H1 (cell line): Measurements from ENCODE around the gene WDR74. TPM values are rescaled to one million over a fixed set of nuclear protein-coding genes. Genes with fewer than 3 reads are reported as not detected.

ENCODE experiments used
- CBX5 ChIP-seq: fragments of 300-800, 300-1000 bp; sonication (generic); IDR thresholded peaks from 2 replicates; pipeline ENCODE4 v1.7.1; 2016; ENCODE audit warnings: antibody characterized with exemption, low read length, low read depth
- polyA plus RNA-seq, 7 experiments: library from polyadenylated mRNA; depleted of rRNA in 3 of 7; stranded (reverse) in 5 of 7; unstranded in 2 of 7; fragments of >200 nt in 5 of 7; fragments of 200-250 nt in 2 of 7; gene quantifications; 1 replicate in 5 of 7; 2 replicates in 1 of 7; 4 replicates in 1 of 7; pipeline versions ENCODE4 v1.2.1 to v1.2.3, GENCODE V29; 2011 to 2013; ENCODE audit warnings: missing spikeins in 2 of 7, mixed read lengths in 2 of 7
- total RNA-seq: library from RNA; stranded (reverse); fragmentation: NEBNext Ultra II Directional; extraction: Animal tissue kit (Norgen Biotek cat#: 25700); gene quantifications from 2 replicates; pipeline ENCODE4 v1.2.1, GENCODE V29; 2021

Gene WDR74
- total and polyA plus RNA-seq, 2 of the 8 experiments (the other 6 are each of a cell fraction or from before 2014, with no cell fraction given): 93.6 to 97.0 TPM

GRCh38 chr11:62792202-62792575, 47.2 kb downstream of the WDR74 start (continued):
- TF ChIP-seq CBX5: no peak
- TF ChIP-seq, all 59 proteins: peak for 0
